IMR-90 (cell line): ENCODE data around the gene NDUFAF2.

ENCODE experiments used
- BHLHE40 ChIP-seq: fragments of 150-350 bp; IDR thresholded peaks from 2 replicates; pipeline ENCODE4 v1.6.1; 2016; ENCODE audit warnings: mild to moderate bottlenecking, low read depth, low read length
- CEBPB ChIP-seq: IDR thresholded peaks from 2 replicates; pipeline ENCODE4 v1.6.1; 2012; ENCODE audit warnings: low read depth, low read length, improper control_type of control experiment
- CTCF ChIP-seq: conservative IDR thresholded peaks from 2 replicates; pipeline ENCODE4 v1.5.1; 2012; ENCODE audit warnings: mild to moderate bottlenecking, low read depth, low read length, improper control_type of control experiment
- ELK1 ChIP-seq: fragments of 150-350 bp; IDR thresholded peaks from 2 replicates; pipeline ENCODE4 v1.6.1; 2016; ENCODE audit warnings: low read depth, mild to moderate bottlenecking, low read length, moderate library complexity, borderline replicate concordance
- FOS ChIP-seq: fragments of 150-350 bp; IDR thresholded peaks from 2 replicates; pipeline ENCODE4 v1.6.1; 2016; ENCODE audit warnings: low read depth, low read length
- MAFK ChIP-seq: IDR thresholded peaks from 2 replicates; pipeline ENCODE4 v1.6.1; 2012; ENCODE audit warnings: low read depth, low read length, improper control_type of control experiment
- MAZ ChIP-seq: IDR thresholded peaks from 2 replicates; pipeline ENCODE4 v1.6.1; 2012; ENCODE audit warnings: low read depth, mild to moderate bottlenecking, low read length, improper control_type of control experiment, moderate library complexity, borderline replicate concordance
- MXI1 ChIP-seq: IDR thresholded peaks from 2 replicates; pipeline ENCODE4 v1.6.1; 2012; ENCODE audit warnings: low read depth, mild to moderate bottlenecking, low read length, moderate library complexity, borderline replicate concordance
- NFE2L2 ChIP-seq: fragments of 150-350 bp; IDR thresholded peaks from 2 replicates; pipeline ENCODE4 v1.6.1; 2016; ENCODE audit warnings: low read depth, mild to moderate bottlenecking, low read length
- POLR2A ChIP-seq: IDR thresholded peaks from 2 replicates; pipeline ENCODE4 v1.6.1; 2012; ENCODE audit warnings: mild to moderate bottlenecking, low read depth, low read length
- RAD21 ChIP-seq: IDR thresholded peaks from 2 replicates; pipeline ENCODE4 v1.6.1; 2012; ENCODE audit warnings: low read length, improper control_type of control experiment
- RCOR1 ChIP-seq: IDR thresholded peaks from 2 replicates; pipeline ENCODE4 v1.6.1; 2012; ENCODE audit warnings: mild to moderate bottlenecking, low read length, improper control_type of control experiment; ENCODE audit not compliant: insufficient replicate concordance
- SMC3 ChIP-seq: fragments of 150-350 bp; IDR thresholded peaks from 2 replicates; pipeline ENCODE4 v1.6.1; 2016; ENCODE audit warnings: low read depth, mild to moderate bottlenecking, antibody characterized with exemption, low read length, moderate library complexity

GRCh38 chr5:61055434-61056006 is 110.5 kb downstream of the NDUFAF2 start:
- TF ChIP-seq POLR2A (no peak), SMC3 (peak; percentile 67), BHLHE40 (no peak), CTCF (peak; percentile 76), MAZ (no peak), ELK1 (no peak), CEBPB (no peak), RCOR1 (no peak), MXI1 (no peak), FOS (no peak), MAFK (no peak), NFE2L2 (no peak), RAD21 (peak; percentile 83)
